SU-DHL-6 (cell line): ENCODE results near the gene CYP4V2.

Experiments used
- CTCF ChIP-seq: fragments of 200-600 bp; sonication (generic); IDR thresholded peaks from one replicate; pipeline ENCODE4 v1.5.1; 2017; ENCODE audit warnings: antibody characterized with exemption, mild to moderate bottlenecking, low read length, moderate library complexity; ENCODE audit not compliant: insufficient read depth, poor library complexity, severe bottlenecking
- EZH2phosphoT487 ChIP-seq: fragments of 200-600 bp; sonication (generic), shearing (Covaris generic); conservative IDR thresholded peaks from 2 replicates; pipeline ENCODE4 v1.6.1; 2018; ENCODE audit warnings: mild to moderate bottlenecking, antibody characterized with exemption, low read length, moderate library complexity, mixed read lengths

- TF ChIP-seq CTCF (no peak), EZH2phosphoT487 (no peak)
These were observed 13.3 kb downstream of the CYP4V2 start for GRCh38 chr4:186204686-186205085.
